ENCODE data around the gene PABPC1L. TPM values are rescaled to one million over a fixed set of nuclear protein-coding genes. Genes with fewer than 3 reads are reported as not detected.

PABPC1L gene
- total and polyA plus RNA-seq, 2 donors (not counting 1 experiment from before 2014, with no cell fraction given), result 105 to 295 TPM

DNA sequence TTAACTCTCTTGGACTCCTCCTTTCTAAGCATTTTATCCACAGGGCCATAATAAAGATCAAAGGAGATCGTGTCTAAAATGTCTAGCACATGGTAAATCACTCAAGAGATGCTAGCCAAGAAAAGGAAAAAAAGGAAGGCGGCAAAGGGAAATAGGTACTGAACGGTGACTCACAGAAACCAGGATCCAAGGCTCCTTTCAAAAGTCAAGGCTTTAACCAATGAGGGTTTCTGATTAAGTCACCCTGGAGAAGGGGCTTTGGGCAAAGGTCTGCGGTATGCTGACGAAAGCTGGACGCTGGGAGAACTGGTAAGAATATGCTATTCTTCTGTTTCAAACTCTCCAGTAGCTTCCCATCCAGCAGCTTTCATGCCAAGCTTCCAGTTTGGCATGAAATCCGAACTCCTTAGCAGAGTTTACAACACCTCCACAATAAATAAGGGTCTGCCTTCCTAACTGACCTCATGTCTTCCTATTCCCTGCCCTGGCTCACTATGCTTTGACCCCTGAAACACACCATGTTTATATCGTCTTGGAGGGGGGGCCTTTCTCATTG lies 49.3 kb downstream of the PABPC1L start:
- no peaks in the 10 kb centered on the region for H3K9me3 ChIP-seq (ENCODE audit: control extremely low read depth in 1 of 3, control insufficient read depth in 2 of 3, insufficient read depth in 1 of 3, low read length in 2 of 3)
- peaks cover 16% of the 10 kb centered on the region for H4K20me1 ChIP-seq (ENCODE audit: control insufficient read depth, insufficient read depth, low read length, poor library complexity, severe bottlenecking)
- WGBS (ENCODE audit: insufficient coverage), result 52% methylated on average over 5 of the region's 8 CpGs
- H3K4me3 ChIP-seq (ENCODE audit: control extremely low read depth in 1 of 5, extremely low read depth in 1 of 5, insufficient read depth in 1 of 5, low read depth in 2 of 5, low read length in 4 of 5), result peak overlapping the region; percentile 36 to 93 (median 82)
- CTCF ChIA-PET, result interaction anchor here (1.1 to 2.5 kb wide), 6 partner anchors 13 to 137 kb away, joined by 3 to 11 read pairs (median 5); no protein-coding TSS in a partner anchor
- peak overlapping the region; percentile 79 for H3K4me2 ChIP-seq (replicated peaks; ENCODE audit: low read depth, low read length, poor library complexity, severe bottlenecking)
- H3K79me2 ChIP-seq (ENCODE audit: control insufficient read depth, insufficient read depth, low read length), result peaks cover 64% of the 10 kb centered on the region
- peak overlapping the region; percentile 73 for H3K9ac ChIP-seq (ENCODE audit: low read length)
- peak overlapping the region; percentile 74 for H2AFZ ChIP-seq (ENCODE audit: insufficient read depth, low read depth, low read length, poor library complexity, severe bottlenecking)
- no peaks in the 10 kb centered on the region for H3K27me3 ChIP-seq (replicated peaks in 1 of 4; ENCODE audit: control extremely low read depth in 1 of 4, control insufficient read depth in 3 of 4, insufficient read depth in 4 of 4, low read length in 3 of 4)
- peak overlapping the region; percentile 89 for H3K27ac Mint-ChIP-seq
- peak overlapping the region; percentile 92 for H3K4me3 Mint-ChIP-seq
- H3K27ac ChIP-seq (ENCODE audit: low read length in 2 of 2), result peak overlapping the region in 1 of 2 donors; percentile 70
- peaks cover 65% of the 10 kb centered on the region for H3K4me1 Mint-ChIP-seq
- no peak for ATAC-seq (ENCODE audit: low read depth)
- intact Hi-C loops (cut with micrococcal nuclease), result loop anchor here (1.0 to 5.0 kb wide), 2 partner anchors 8 to 38 kb away; no protein-coding TSS in a partner anchor
- no peak for DNase-seq
- POLR2A ChIA-PET, result interaction anchor here (0.6 to 2.0 kb wide), 4 partner anchors 8 to 976 kb away, joined by 4 to 9 read pairs (median 4); no protein-coding TSS in a partner anchor
- H3K27me3 Mint-ChIP-seq, result no peaks in the 10 kb centered on the region
- no peaks in the 10 kb centered on the region for H3K9me3 Mint-ChIP-seq (ENCODE audit: insufficient read depth)
- peaks cover 49 to 60% of the 10 kb centered on the region in 2 donors for H3K4me1 ChIP-seq (ENCODE audit: control insufficient read depth in 2 of 2, insufficient read depth in 2 of 2, low read length in 2 of 2)
- TF ChIP-seq EZH2 (IDR thresholded peaks at IDR 0.05; ENCODE audit: borderline replicate concordance, insufficient read depth, low read depth, low read length, poor library complexity, severe bottlenecking) (no peak), CTCF (IDR thresholded peaks at IDR 0.05) (no peak)
- H3K36me3 ChIP-seq (replicated peaks in 1 of 2; ENCODE audit: control extremely low read depth in 1 of 2, control insufficient read depth in 1 of 2, extremely low read depth in 1 of 2, insufficient read depth in 2 of 2, low read length in 1 of 2), result peaks cover 1 to 28% of the 10 kb centered on the region in 2 experiments

DNA sequence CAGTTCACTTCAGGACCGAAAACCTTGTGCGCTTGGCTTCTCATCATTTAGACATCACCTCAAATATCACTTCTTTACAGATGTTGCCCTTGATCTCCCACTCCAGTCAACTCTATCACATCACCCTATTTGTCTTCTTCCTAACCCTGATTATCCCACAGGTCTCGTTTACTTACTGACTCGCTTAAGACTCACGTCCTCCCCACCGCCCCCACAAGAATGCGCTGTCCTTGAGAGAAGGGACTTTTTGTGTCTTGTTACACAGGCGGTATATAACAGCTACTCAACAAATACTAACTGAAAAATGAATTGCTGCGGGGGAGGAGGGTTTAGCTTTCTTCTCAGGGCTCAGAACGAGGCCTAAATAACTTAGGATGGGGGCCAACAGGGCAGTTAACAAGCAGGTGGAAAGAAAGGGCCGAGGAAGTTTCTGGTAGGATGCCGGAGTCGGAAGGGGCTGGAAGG lies 49.8 kb downstream of the PABPC1L start:
- peak overlapping the region; percentile 36 to 93 (median 82) for H3K4me3 ChIP-seq (ENCODE audit: control extremely low read depth in 1 of 5, extremely low read depth in 1 of 5, insufficient read depth in 1 of 5, low read depth in 2 of 5, low read length in 4 of 5)
- 13% methylated on average over 8 of the region's 13 CpGs for WGBS (ENCODE audit: insufficient coverage)
- H3K4me1 ChIP-seq (ENCODE audit: control insufficient read depth in 2 of 2, insufficient read depth in 2 of 2, low read length in 2 of 2), result peaks cover 47 to 57% of the 10 kb centered on the region in 2 donors
- peak; percentile 28 for TF ChIP-seq CTCF (IDR thresholded peaks at IDR 0.05)
- no peak for TF ChIP-seq EZH2 (IDR thresholded peaks at IDR 0.05; ENCODE audit: borderline replicate concordance, insufficient read depth, low read depth, low read length, poor library complexity, severe bottlenecking)
- H3K9me3 ChIP-seq (ENCODE audit: control extremely low read depth in 1 of 3, control insufficient read depth in 2 of 3, insufficient read depth in 1 of 3, low read length in 2 of 3), result no peaks in the 10 kb centered on the region
- Mint-ChIP-seq H3K27ac (peak overlapping the region; percentile 89), H3K4me3 (peak overlapping the region; percentile 92), H3K9me3 (ENCODE audit: insufficient read depth) (no peaks in the 10 kb centered on the region), H3K27me3 (no peaks in the 10 kb centered on the region), H3K4me1 (peaks cover 61% of the 10 kb centered on the region)
- CTCF ChIA-PET, result interaction anchor here (1.0 to 2.4 kb wide), 6 partner anchors 13 to 47 kb away, joined by 3 to 7 read pairs (median 4); no protein-coding TSS in a partner anchor
- intact Hi-C loops (cut with micrococcal nuclease), result loop anchor here (1.0 to 10.0 kb wide), 6 partner anchors 8 to 458 kb away; partner anchors contain the start of genes PABPC1L, PIGT and PKIG
- no peaks in the 10 kb centered on the region for H3K27me3 ChIP-seq (replicated peaks in 1 of 4; ENCODE audit: control extremely low read depth in 1 of 4, control insufficient read depth in 3 of 4, insufficient read depth in 4 of 4, low read length in 3 of 4)
- H3K4me2 ChIP-seq (replicated peaks; ENCODE audit: low read depth, low read length, poor library complexity, severe bottlenecking), result peak overlapping the region; percentile 79
- DNase-seq (peak; percentile 69), ATAC-seq (ENCODE audit: low read depth) (peak; percentile 12)
- peaks cover 16% of the 10 kb centered on the region for H4K20me1 ChIP-seq (ENCODE audit: control insufficient read depth, insufficient read depth, low read length, poor library complexity, severe bottlenecking)
- H3K9ac ChIP-seq (ENCODE audit: low read length), result peak overlapping the region; percentile 73
- peak overlapping the region; percentile 74 for H2AFZ ChIP-seq (ENCODE audit: insufficient read depth, low read depth, low read length, poor library complexity, severe bottlenecking)
- peaks cover 1 to 23% of the 10 kb centered on the region in 2 experiments for H3K36me3 ChIP-seq (replicated peaks in 1 of 2; ENCODE audit: control extremely low read depth in 1 of 2, control insufficient read depth in 1 of 2, extremely low read depth in 1 of 2, insufficient read depth in 2 of 2, low read length in 1 of 2)
- H3K79me2 ChIP-seq (ENCODE audit: control insufficient read depth, insufficient read depth, low read length), result peaks cover 61% of the 10 kb centered on the region
- POLR2A ChIA-PET, result interaction anchor here (0.6 to 2.0 kb wide), 5 partner anchors 8 to 975 kb away, joined by 4 to 9 read pairs (median 5); no protein-coding TSS in a partner anchor
- peak overlapping the region in 1 of 2 donors; percentile 70 for H3K27ac ChIP-seq (ENCODE audit: low read length in 2 of 2)
